Ectodermal cell (in vitro differentiated cells): ENCODE measurements around the gene SPOCK1. TPM values are rescaled to one million over a fixed set of nuclear protein-coding genes. Genes with fewer than 3 reads are reported as not detected.
"Not testable (repeated sequence)": the region's sequence is repeated elsewhere in the genome, so short reads cannot be mapped to it uniquely, and the experiment has no call there.

ENCODE experiments used
- H3K27ac ChIP-seq: 2 replicates; pipeline ENCODE4 v1.7.0; 2013; ENCODE audit warnings: mild to moderate bottlenecking, low read depth, low read length; ENCODE audit not compliant: insufficient read depth, poor library complexity, severe bottlenecking
- H3K27me3 ChIP-seq: 2 replicates; pipeline ENCODE4 v1.7.0; 2013; ENCODE audit warnings: mild to moderate bottlenecking, low read length; ENCODE audit not compliant: insufficient read depth, control insufficient read depth, poor library complexity, severe bottlenecking
- H3K36me3 ChIP-seq: one replicate; pipeline ENCODE4 v1.7.0; 2013; ENCODE audit warnings: low read length; ENCODE audit not compliant: control insufficient read depth, insufficient read depth
- H3K4me1 ChIP-seq: one replicate; pipeline ENCODE4 v1.7.0; 2013; ENCODE audit warnings: low read length; ENCODE audit not compliant: control insufficient read depth, insufficient read depth
- H3K4me3 ChIP-seq: 2 replicates; pipeline ENCODE4 v1.7.0; 2013; ENCODE audit warnings: low read depth, low read length, control low read depth; ENCODE audit not compliant: insufficient read depth
- H3K9me3 ChIP-seq: 2 replicates; pipeline ENCODE4 v1.7.0; 2013; ENCODE audit warnings: mild to moderate bottlenecking, low read length, moderate library complexity; ENCODE audit not compliant: control insufficient read depth
- WGBS, 2 experiments: methylation state at CpG; one replicate each; pipeline ENCODE4 v1.1.7; 2013; ENCODE audit warnings: missing lambda C conversion rate in 2 of 2; 5-methylcytosine and 5-hydroxymethylcytosine counted together
- polyA plus RNA-seq, 4 experiments: library from polyadenylated mRNA; stranded (reverse); fragments of 50-300 nt; gene quantifications; one replicate each; pipeline ENCODE4 v1.2.3, GENCODE V29; 2013

SPOCK1 gene
- polyA plus RNA-seq (2013, experiment 1 of 4), result 25.3 TPM
- polyA plus RNA-seq (2013, experiment 2 of 4), result 22.3 TPM
- polyA plus RNA-seq (2013, experiment 3 of 4), result 10.5 TPM
- 13.3 TPM for polyA plus RNA-seq (2013, experiment 4 of 4)

GRCh38 chr5:137498736-137499505 lies at the start of gene SPOCK1:
Gene SPOCK1, minus strand, starts transcription at chr5:137499326.
- Histone ChIP-seq H3K4me3 (peak within 1 kb of the TSS; percentile 46), H3K27ac (no peak within 1 kb of the TSS), H3K4me1 (peaks cover 3% of the 10 kb centered on the region), H3K27me3 (peaks cover 39% of the 10 kb centered on the region), H3K36me3 (no peaks in the 10 kb centered on the region), H3K9me3 (no peaks in the 10 kb centered on the region)
- 1% methylated on average over 72 to 73 of the region's 78 CpGs for WGBS, 2 experiments

DNA sequence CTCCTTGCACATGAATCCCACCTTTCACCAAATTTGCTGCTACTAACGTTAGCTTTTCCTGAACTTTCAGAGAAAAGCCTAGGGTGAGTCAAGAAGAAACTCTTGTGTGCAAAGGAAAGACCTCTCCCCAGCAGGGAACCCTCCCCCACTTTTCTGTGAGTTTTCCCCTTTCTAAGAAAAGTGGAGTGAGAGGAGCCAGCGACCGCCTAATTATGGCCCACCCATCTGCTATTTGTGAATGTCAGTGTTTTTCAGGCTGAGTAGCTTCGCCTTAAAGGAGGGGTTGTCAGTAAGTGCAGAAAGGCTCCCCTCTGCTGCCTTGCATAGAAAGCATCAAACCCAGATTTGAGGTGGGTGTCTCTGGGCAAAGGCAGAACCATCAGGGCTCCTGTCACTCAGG lies 46.8 kb upstream of the SPOCK1 start:
- H3K27ac ChIP-seq, result no peak overlapping the region
- 92 to 93% methylated on average over 4 of the region's 4 CpGs for WGBS, 2 experiments

DNA sequence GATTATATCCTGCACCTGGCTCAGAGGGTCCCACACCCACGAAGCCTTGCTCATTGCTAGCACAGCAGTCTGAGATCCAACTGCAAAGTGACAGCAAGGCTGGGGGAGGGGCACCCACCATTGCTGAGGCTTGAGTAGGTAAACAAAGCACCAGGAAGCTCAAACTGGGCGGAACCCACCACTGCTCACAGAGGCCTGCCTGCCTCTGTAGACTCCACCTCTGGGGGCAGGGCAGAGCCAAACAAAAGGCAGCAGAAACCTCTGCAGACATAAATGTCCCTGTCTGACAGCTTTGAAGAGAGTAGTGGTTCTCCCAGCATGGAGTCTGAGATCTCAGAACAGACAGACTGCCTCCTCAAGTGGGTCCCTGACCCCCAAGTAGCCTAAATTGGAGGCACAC lies 36.3 kb upstream of the SPOCK1 start:
- not testable (repeated sequence) for H3K4me3 ChIP-seq, H3K36me3 ChIP-seq, H3K9me3 ChIP-seq, H3K27ac ChIP-seq, H3K27me3 ChIP-seq, H3K4me1 ChIP-seq
- 88 to 91% methylated on average over 2 of the region's 2 CpGs for WGBS, 2 experiments

More for the DNA sequence above, 46.8 kb upstream of the SPOCK1 start:
- no peaks in the 10 kb centered on the region for H3K36me3 ChIP-seq
- no peaks in the 10 kb centered on the region for H3K27me3 ChIP-seq
- H3K4me3 ChIP-seq, result no peak overlapping the region
- H3K9me3 ChIP-seq, result no peaks in the 10 kb centered on the region
- H3K4me1 ChIP-seq, result no peaks in the 10 kb centered on the region

GRCh38 chr5:137533963-137534362 lies 34.8 kb upstream of the SPOCK1 start:
- Histone ChIP-seq H3K27me3 (no peaks in the 10 kb centered on the region), H3K4me1 (no peaks in the 10 kb centered on the region), H3K9me3 (no peaks in the 10 kb centered on the region), H3K27ac (no peak overlapping the region), H3K36me3 (no peaks in the 10 kb centered on the region), H3K4me3 (no peak overlapping the region)
- 91 to 92% methylated on average over 5 of the region's 5 CpGs for WGBS, 2 experiments

- H3K27me3 ChIP-seq, result no peaks in the 10 kb centered on the region
- no peaks in the 10 kb centered on the region for H3K9me3 ChIP-seq
- H3K4me3 ChIP-seq, result no peak overlapping the region
- no peak overlapping the region for H3K27ac ChIP-seq
- no peaks in the 10 kb centered on the region for H3K4me1 ChIP-seq
- H3K36me3 ChIP-seq, result no peaks in the 10 kb centered on the region
These were observed 32.1 kb upstream of the SPOCK1 start for GRCh38 chr5:137531266-137531665.

- 80 to 84% methylated on average over 3 of the region's 3 CpGs for WGBS, 2 experiments
- H3K36me3 ChIP-seq, result no peaks in the 10 kb centered on the region
These were observed 22.1 kb upstream of the SPOCK1 start for GRCh38 chr5:137521246-137521645.

GRCh38 chr5:137516961-137517360 lies 17.8 kb upstream of the SPOCK1 start:
- Histone ChIP-seq H3K36me3 (no peaks in the 10 kb centered on the region), H3K4me3 (no peak overlapping the region), H3K4me1 (no peaks in the 10 kb centered on the region), H3K27me3 (no peaks in the 10 kb centered on the region), H3K27ac (no peak overlapping the region), H3K9me3 (no peaks in the 10 kb centered on the region)
- 83 to 86% methylated on average over 5 of the region's 5 CpGs for WGBS, 2 experiments

More at GRCh38 chr5:137521246-137521645, 22.1 kb upstream of the SPOCK1 start:
- Histone ChIP-seq H3K27me3 (no peaks in the 10 kb centered on the region), H3K9me3 (no peaks in the 10 kb centered on the region), H3K4me1 (no peaks in the 10 kb centered on the region), H3K4me3 (no peak overlapping the region), H3K27ac (no peak overlapping the region)

GRCh38 chr5:137516251-137516797 lies 17.2 kb upstream of the SPOCK1 start:
- H3K36me3 ChIP-seq, result no peaks in the 10 kb centered on the region
- no peak overlapping the region for H3K27ac ChIP-seq
- WGBS, 2 experiments, result 33 to 34% methylated on average over 7 of the region's 7 CpGs
- no peak overlapping the region for H3K4me3 ChIP-seq
- no peaks in the 10 kb centered on the region for H3K4me1 ChIP-seq
- H3K27me3 ChIP-seq, result no peaks in the 10 kb centered on the region
- no peaks in the 10 kb centered on the region for H3K9me3 ChIP-seq

DNA sequence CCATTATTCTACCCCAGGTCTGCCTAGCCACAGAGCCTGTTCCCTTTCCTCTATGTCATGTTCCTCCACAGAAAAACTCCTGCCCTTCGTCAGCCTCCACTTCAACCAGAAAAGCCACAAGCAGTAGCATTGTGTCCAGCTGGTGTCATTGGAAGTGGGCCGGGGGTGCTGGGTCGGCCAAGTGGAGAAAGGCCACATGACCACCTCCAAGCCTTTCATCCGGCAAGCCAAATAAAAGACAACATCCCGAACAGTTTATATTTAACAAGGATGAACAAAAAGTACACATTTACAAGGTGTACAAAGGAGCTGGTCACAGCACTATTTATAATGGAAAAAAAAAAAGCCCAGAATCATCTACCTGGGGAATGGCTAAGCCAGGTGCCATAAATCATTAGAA lies 16.1 kb upstream of the SPOCK1 start:
- H3K4me1 ChIP-seq, result no peaks in the 10 kb centered on the region
- no peak overlapping the region for H3K4me3 ChIP-seq
- H3K27ac ChIP-seq, result no peak overlapping the region
- H3K9me3 ChIP-seq, result no peaks in the 10 kb centered on the region
- H3K36me3 ChIP-seq, result no peaks in the 10 kb centered on the region
- H3K27me3 ChIP-seq, result no peaks in the 10 kb centered on the region
- 86 to 87% methylated on average over 5 of the region's 5 CpGs for WGBS, 2 experiments

DNA sequence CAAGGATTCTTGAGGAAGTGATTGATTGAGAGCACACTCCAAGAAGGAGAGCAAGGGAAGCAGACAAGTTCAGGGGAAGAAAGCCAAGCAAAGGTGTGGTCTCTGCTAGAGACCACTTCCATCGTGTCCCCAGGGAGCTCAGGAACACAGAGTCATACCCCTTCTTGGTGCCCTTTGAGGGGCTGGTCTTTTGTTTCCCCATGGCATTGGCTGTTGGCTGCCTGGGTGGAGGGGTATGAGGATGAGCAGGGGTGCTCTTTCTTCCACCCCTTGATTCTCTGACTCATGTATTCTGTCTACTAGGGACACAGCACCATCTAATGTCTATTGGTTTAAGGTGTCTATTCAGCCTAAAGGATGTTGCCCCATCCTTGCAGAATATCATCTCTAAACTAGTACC lies 11.5 kb upstream of the SPOCK1 start:
- Histone ChIP-seq H3K36me3 (no peaks in the 10 kb centered on the region), H3K27me3 (no peaks in the 10 kb centered on the region), H3K27ac (no peak overlapping the region), H3K9me3 (no peaks in the 10 kb centered on the region), H3K4me1 (no peaks in the 10 kb centered on the region), H3K4me3 (no peak overlapping the region)
- WGBS, 2 experiments, result 86 to 95% methylated on average over 1 of the region's 1 CpG
